ENCODE results near the gene AIPL1.

AIPL1 gene

DNA sequence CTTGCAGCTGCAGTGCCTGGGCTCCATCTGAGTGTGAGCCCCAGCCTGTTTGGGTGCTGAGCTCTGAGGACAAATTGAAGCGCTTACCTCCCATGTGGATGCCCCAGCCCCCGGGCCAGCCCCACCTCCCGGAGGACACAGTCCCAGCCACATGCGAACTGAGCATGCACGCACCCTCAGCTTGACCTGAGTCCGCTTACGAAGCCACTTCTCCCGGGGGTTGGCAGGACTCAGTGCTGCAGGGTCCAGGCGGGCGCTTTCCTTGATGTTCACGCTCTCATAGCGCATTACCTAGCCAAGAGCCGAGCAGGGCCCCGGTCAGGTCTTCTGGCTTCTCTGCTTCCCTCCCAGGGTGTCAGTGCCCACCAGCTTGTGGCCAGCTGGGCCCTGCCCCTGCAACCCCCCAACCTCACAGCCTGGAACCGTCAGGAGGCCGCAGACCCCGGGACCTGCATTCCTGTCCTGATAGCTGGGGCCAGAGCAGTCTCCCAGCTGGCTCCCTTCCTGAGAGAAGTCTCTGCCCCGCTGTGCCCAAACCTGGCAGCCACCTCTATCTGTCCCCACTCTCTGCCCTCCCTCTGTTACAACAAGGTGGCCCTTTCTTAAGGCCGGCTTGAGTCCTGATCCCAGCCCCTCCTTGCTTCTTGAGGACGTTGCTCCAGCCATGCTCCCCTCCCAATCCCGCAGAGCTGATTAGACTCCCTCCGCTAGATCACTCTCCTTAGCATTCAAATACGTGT is 33.3 kb upstream of the AIPL1 start:
- DNase-seq (ENCODE audit: insufficient read length, low spot score) (no peak), FAIRE-seq (no peak)

GRCh38 chr17:6467567-6467966 is 32.6 kb upstream of the AIPL1 start:
- DNase-seq (ENCODE audit: insufficient read length, low spot score): no peak
- FAIRE-seq: no peak

GRCh38 chr17:6465206-6466003 is 30.5 kb upstream of the AIPL1 start:
- DNase-seq (ENCODE audit: insufficient read length, low spot score) (no peak), FAIRE-seq (no peak)

GRCh38 chr17:6464446-6465041 is 29.6 kb upstream of the AIPL1 start:
- no peak for FAIRE-seq

GRCh38 chr17:6463616-6464445 is 28.9 kb upstream of the AIPL1 start:
- no peak for DNase-seq (ENCODE audit: insufficient read length, low spot score)
- FAIRE-seq: no peak

More at GRCh38 chr17:6464446-6465041, 29.6 kb upstream of the AIPL1 start:
- DNase-seq (ENCODE audit: insufficient read length, low spot score): no peak

GRCh38 chr17:6462692-6463091 is 27.8 kb upstream of the AIPL1 start:
- FAIRE-seq (no peak), DNase-seq (ENCODE audit: insufficient read length, low spot score) (no peak)

DNA sequence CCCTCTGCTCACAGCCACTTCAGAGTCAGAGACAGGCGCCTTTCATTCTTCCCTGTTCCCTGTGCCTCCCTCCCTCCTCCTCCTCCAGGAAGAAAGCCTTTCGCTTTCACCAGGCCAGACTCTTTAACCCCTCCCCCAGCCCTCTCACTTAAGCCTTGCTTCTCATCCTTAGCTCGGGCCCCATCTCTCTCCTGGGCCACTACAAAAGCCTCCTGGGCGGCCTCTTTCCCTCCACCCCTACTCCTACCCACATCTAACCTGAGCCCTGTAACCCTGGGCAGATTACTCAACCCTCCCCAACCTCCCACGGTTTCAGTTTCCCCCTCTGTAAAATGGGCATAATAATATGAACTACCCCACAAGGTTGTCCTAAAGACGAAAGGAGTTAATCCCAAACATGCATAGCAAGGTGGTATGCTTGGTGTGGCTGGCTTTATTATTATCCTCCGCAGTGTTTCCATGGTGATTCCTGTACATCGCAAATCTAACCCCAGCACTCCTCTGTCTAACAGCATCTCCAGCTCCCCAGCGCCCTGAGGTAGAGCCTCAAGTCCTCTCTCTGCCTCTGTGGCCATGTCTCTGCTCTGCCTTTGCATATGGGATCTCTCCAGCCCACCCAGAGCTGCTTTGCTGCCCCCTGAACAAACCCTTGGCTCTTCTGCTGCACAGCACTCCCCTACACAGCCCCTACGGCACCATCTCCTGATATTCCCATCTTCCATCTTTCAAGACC is 27.0 kb upstream of the AIPL1 start:
- DNase-seq (ENCODE audit: insufficient read length, low spot score) (no peak), FAIRE-seq (no peak)

DNA sequence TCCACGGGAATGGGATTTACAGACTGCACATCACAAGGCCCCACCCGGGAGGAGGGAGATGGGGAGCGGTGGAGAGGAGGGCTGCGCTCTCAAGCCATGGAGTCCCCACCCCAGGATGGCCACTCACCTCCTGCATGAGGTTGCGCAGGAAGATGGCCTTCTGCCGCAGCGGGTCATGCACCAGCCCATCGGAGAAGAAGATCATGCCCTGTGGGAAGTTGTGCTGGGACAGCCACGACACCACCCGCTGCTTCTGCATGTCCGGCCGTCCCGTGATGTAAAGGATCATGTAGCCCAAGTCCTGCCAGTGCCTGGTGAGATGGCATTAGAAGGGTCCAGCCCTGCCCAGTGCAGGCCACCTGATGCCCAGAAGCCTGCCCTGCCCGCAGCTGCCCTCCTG is 26.3 kb upstream of the AIPL1 start:
- FAIRE-seq: peak; percentile 33
- no peak for DNase-seq (ENCODE audit: insufficient read length, low spot score)

DNA sequence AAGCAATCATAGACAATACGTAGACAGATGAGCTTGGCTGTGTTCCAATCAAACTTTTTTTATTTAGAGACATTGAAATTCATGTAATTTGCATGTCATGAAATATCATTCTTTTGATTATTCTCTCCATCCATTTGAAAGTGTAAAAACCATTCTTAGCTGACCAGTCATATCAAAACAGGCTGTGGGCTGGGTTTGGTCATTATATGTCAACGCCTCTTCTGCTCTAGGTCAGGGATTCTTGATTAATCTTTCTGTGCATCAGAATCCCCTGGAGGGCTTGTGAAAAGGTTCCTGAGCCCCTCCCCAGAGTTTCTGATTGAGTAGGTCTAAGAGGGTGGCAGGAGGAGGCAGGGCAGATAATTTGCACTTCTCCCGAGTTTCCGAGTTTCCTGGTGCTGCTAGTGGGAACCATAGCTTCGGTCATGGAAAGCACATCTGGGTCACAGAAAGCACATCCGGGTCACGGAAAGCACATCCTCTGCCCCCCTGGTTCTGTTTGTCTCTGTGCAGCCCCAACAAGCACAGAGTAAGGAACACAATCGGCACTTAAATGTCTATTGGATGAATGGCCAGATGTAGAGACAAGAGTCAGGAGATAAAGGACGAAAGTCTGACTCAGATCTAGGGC is 25.7 kb upstream of the AIPL1 start:
- no peak for FAIRE-seq
- DNase-seq (ENCODE audit: insufficient read length, low spot score): no peak

- FAIRE-seq (no peak), DNase-seq (ENCODE audit: insufficient read length, low spot score) (no peak)
These were observed 23.6 kb upstream of the AIPL1 start for GRCh38 chr17:6458460-6458950.

- DNase-seq (ENCODE audit: insufficient read length, low spot score) (no peak), FAIRE-seq (no peak)
These were observed 23.0 kb upstream of the AIPL1 start for GRCh38 chr17:6457688-6458459.

DNA sequence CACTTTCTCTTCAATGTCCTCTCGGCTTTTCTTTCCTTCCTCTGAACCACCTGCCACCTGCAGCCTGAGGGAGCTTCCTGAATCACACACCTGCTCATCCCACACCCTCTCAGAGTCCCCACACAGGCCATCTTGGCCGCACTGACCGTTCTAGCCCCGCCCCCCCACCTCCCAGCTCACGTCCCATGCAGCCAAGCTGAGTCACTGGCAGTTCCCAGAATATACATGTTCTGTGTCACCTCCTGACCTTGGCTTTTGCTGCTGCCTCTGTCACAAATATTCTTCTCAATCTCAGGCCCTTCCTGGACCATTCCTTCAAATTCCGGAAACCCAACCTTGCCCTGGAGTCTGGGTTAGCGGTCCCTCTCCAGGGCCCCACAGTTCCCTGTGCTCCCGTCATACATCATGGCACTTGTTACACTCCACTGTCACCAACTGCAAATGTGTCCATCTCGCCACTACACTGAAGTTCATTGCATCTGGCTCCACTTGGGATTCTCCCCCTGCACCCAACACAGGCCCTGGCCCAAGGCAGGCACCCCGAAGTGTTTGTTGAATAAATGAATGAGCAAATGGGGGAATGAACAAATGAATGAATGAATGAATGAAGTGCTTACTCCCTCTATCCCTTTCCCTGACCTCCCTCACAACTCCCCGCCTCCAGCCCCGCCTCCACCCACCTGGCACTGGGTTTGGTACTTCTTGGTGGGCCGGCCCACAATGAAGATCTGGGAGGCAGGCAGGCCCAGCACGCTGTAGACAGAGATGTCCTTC is 22.2 kb upstream of the AIPL1 start:
- DNase-seq (ENCODE audit: insufficient read length, low spot score) (peak; percentile 77), FAIRE-seq (peak; percentile 73)

DNA sequence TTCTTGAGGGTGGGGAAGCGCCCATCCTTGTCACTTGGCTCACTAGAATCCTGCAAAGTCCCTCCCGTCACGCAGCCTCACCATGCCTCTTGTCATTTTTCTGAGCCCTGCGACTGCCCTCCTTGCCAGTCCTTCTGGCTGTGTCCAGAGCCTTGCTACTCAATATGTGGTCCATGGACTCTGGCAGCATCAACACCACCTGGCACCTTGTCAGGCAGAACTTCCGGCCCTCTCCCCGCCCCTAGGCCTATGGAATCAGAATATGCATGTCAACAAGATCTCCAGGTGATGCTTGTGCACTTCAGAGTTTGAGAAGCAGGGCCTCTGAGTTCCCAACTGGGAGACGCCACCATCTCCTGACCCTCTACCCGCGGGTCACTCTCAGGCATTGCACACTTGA is 21.4 kb upstream of the AIPL1 start:
- DNase-seq (ENCODE audit: insufficient read length, low spot score) (no peak), FAIRE-seq (peak; percentile 31)

DNA sequence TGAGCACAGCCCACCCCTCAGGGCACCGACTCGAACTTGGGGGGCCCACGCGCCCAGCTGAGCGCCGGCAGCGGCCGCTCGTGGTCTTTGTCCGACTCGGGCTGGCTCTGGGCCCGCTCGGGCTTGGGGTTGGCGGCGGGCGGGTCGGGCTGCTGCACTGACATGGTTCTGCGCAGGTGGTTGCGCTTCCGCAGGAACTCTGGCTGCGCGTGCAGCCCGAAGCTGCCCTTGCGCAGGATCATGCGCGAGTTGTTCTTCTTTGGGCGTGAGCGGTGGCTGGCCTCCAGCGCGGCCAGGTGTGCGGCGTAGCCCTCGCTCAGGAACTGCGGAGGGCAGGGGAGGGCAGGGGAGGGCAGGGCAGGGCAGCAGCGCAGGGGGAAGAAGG is 20.4 kb upstream of the AIPL1 start:
- FAIRE-seq (no peak), DNase-seq (ENCODE audit: insufficient read length, low spot score) (no peak)

DNA sequence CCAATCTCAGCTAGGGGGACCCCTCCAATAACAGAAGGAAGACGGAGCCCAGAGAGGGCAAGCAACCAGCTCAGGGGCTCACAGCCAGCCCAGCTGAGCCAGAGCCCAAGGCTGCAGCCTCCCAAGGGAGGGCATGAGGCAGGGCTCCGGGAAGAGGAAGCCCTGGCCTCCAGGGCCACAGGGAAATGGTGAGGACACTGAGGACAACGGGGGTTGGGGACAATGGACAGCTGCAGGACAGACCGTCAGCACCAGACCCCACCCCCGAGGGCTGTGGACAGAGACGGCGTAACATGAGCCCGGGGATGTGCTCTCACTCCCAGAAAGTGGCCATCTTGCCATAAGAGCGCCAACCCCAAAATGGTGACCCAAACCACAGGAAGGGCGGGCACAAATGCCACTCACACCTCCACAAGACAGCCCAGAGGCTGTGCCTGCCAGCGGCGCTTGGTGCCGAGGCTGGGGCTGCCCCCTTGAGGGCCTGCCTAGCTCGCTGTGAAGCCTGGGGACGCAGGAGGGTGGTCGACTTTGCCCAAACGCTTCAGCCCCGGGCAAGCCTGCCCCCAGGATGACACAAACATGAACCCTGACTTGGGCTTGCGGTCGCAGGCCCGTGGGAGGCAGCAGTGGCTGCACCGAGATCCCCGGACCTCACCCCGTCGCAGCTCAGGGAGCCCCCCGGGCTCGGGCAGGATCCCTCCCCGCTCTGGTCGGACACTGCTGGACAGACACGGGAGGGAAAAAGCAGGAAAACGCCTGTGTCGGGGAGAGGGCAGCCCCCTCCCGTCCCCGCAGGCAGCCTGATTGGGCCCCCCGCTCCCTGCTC is 19.8 kb upstream of the AIPL1 start:
- DNase-seq (ENCODE audit: insufficient read length, low spot score) (no peak), FAIRE-seq (no peak)

- FAIRE-seq (no peak), DNase-seq (ENCODE audit: insufficient read length, low spot score) (no peak)
These were observed 18.5 kb upstream of the AIPL1 start for GRCh38 chr17:6453279-6454024.
